HG02798 (cell line): ENCODE data around the gene TCF25.
A peak's percentile ranks its signal among the peaks of the same experiment; 100 is the strongest.
"Not testable (repeated sequence)": the region's sequence is repeated elsewhere in the genome, so short reads cannot be mapped to it uniquely, and the experiment has no call there.

ENCODE experiments used
- ATAC-seq: cut with Tn5 transposase; IDR thresholded peaks from one replicate; pipeline ENCODE4 v1.9.1; 2021; ENCODE audit warnings: mild to moderate bottlenecking; ENCODE audit not compliant: unreplicated experiment, poor library complexity

TCF25 gene, protein sequence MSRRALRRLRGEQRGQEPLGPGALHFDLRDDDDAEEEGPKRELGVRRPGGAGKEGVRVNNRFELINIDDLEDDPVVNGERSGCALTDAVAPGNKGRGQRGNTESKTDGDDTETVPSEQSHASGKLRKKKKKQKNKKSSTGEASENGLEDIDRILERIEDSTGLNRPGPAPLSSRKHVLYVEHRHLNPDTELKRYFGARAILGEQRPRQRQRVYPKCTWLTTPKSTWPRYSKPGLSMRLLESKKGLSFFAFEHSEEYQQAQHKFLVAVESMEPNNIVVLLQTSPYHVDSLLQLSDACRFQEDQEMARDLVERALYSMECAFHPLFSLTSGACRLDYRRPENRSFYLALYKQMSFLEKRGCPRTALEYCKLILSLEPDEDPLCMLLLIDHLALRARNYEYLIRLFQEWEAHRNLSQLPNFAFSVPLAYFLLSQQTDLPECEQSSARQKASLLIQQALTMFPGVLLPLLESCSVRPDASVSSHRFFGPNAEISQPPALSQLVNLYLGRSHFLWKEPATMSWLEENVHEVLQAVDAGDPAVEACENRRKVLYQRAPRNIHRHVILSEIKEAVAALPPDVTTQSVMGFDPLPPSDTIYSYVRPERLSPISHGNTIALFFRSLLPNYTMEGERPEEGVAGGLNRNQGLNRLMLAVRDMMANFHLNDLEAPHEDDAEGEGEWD

DNA sequence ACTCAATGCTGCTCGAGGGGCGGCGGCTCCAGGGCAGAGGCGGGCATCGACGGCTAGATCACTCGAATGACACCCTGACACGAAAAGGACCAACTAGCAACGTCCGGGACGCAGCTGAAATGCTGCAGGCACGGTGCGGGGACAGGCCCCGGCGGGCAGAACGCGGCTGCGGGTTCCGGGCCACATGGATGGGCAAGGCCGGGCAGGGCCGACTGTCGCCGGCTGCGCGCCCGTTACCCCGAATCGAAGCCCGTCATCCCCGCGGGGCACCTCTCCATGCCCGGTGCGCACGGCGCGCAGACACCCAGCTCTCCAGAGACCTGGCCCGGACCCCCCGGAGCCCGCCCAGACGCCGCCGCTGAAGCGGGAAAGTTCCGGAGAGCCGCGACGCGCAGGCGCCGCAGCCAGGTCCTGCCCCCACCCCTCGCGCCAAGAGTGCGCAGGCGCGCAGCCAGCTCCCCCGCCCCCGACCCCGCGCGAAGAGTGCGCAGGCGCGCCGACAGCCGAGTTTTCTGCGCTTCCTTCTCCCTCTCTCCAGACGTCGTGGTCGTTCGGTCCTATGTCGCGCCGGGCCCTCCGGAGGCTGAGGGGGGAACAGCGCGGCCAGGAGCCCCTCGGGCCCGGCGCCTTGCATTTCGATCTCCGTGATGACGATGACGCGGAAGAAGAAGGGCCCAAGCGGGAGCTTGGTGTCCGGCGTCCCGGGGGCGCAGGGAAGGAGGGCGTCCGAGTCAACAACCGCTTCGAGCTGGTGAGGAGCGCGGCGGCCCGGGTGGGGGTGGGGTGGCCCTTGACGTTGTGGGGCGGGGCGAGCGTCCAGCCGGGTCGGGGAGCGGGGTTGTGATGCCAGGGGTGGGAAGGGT, at the start of gene TCF25:
TCF25 (plus strand) TSS at position 484 of the 863 bp plus-strand sequence; CDS start at position 560, 76 bp downstream.
- ATAC-seq: peak; percentile 46

DNA sequence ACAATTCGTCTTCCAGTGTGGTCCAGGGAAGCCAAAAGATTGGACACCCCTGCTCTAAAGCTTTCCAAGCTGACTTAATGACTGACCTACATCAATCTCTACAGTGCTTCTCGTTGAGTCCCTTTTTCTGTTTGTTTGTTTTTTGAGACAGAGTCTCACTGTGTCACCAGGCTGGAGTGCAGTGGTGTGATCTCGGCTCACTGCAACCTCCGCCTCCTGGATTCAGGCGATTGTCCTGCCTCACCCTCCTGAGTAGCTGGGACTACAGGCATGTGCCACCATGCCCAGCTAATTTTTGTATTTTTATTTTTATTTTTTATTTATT, 49.6 kb upstream of the TCF25 start:
- ATAC-seq: not testable (repeated sequence)

DNA sequence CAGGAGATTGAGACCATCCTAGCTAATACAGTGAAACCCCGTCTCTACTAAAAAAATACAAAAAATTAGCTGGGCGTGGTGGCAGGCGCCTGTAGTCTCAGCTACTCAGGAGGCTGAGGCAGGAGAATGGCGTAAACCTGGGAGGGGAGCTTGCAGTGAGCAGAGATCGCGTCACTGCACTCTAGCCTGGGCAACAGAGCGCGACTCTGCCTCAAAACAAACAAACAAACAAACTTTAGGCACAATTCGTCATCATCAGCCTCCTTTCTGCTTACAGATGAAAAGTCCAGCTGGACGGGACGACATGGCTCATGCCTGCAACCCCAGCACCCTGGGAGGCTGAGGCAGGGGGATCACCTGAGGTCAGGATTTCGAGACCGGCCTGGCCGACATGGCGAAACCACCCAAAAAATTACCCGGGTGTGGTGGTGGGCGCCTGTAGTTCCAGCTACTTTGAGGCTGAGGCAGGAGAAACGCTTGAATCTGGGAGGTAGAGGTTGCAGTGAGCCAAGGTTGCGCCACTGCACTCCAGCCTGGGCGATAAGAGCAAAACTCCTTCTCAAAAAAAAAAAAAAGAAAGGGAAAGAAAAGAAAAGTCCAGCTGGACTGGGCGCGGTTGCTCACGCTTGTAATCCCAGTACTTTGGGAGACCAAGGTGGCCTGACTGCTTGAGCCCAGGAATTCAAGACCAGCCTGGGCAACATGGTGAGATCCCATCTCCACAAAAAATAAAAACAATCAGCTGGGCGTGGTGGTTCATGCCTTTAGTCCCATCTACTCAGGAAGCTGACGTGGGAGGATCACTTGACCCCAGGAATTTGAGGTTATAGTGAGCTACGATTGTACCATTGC, 46.6 kb upstream of the TCF25 start:
- no peak for ATAC-seq

DNA sequence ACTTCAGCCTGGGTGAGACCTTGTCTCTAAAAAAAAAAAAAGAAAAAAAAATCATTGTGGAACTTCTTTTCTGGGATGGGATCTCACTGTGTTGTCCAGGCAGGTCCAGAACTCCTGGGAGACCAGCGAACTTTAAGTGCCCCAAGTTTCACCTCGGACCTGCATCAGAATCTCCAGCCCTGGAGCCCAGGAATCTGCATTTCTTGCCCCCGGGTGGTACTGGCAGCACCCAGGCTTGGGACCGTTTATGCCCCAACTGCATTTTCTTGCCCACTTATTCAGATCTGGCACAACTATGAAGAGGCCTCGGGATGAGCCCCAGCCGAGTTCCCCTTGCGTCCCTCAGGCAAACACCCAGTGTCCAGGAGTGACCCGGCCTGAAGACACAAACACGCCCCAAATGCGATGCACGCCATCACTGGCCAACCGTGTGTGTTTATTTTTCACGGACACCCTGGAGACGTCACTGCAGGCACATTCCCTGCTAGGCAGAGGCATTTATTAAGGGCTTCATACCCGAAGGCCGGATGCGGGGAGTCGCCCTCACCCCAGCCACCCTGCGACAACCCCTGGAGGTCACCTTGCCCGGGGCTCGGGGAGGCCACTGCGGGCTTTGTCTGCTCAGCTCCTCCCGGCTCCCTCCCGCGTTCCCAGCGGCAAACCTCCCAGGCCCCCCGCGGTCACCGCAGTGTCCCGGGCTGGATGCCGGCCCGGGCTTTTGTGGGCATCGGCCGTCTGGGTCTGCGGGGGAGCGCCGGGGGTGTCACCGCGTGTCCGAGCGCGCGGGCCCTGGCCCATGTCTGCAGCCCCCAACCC, 45.8 kb upstream of the TCF25 start:
- no peak for ATAC-seq

DNA sequence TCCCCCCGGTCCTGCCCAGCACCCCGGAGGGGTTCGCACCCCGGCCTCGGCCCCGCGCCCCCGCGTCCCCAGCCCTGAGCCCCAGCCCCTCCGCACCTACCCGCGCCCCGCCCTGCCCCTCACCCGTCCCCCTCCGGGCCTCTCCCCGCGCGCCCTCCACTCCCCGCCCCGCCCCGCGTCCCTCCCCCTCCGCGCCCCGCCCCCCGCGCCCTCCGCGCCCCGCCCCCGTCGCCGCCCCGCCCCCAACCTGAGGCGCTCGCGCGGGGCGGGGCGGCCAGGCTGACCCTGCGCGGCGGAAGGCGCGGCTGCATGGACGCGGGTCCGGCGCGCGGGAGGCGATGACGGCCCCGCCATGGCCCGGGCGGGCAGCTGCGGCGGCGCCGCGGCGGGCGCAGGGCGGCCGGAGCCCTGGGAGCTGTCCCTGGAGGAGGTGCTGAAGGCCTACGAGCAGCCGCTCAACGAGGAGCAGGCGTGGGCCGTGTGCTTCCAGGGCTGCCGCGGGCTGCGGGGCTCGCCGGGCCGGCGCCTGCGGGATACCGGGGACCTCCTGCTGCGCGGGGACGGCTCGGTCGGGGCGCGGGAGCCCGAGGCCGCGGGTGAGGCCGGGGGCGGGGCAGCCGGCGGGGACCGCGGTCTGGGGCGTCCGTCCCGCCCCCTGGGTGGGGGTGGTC, 45.1 kb upstream of the TCF25 start, which contains the start of gene SPIRE2:
SPIRE2 (plus strand) TSS at position 277 of the 671 bp plus-strand sequence; CDS start at position 353, 76 bp downstream.
- ATAC-seq: peak; percentile 62

DNA sequence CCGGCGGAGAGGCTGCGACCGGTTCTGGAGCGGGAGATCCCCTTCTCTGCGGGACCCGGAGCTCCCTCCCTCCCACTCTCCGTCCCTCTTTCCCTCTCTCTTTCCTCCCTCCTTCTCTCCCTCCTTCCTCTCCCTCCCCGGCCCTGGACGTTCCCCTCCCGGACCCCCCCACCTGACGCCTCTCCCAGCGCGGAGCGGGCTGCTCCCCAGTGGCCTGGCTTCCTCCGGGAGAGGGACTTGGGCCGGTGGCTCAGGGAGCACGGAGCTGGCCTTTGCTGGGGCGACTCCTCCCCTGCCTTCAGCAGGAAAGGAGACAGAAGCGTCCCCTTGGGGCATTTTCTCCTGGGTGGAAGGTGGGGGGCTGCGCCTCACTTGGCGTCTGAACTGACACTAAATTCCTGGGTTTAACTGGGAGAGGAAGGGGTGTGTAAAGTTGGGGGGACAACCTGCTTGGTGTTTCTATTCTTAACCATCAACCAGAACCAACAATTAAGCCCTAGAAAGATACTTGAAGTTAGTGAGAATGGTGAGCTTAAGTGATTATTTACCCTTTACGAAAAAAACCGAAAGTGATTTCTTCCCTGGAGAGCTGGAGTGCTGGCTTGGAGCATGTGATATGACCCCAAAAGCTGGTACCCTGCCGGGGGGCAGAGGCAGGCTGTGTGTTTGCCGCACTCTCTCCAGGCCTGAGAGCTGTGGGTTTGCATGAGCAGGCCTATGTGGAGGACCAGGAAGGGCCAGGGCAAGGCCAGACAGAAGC, 44.3 kb upstream of the TCF25 start:
- ATAC-seq: no peak

DNA sequence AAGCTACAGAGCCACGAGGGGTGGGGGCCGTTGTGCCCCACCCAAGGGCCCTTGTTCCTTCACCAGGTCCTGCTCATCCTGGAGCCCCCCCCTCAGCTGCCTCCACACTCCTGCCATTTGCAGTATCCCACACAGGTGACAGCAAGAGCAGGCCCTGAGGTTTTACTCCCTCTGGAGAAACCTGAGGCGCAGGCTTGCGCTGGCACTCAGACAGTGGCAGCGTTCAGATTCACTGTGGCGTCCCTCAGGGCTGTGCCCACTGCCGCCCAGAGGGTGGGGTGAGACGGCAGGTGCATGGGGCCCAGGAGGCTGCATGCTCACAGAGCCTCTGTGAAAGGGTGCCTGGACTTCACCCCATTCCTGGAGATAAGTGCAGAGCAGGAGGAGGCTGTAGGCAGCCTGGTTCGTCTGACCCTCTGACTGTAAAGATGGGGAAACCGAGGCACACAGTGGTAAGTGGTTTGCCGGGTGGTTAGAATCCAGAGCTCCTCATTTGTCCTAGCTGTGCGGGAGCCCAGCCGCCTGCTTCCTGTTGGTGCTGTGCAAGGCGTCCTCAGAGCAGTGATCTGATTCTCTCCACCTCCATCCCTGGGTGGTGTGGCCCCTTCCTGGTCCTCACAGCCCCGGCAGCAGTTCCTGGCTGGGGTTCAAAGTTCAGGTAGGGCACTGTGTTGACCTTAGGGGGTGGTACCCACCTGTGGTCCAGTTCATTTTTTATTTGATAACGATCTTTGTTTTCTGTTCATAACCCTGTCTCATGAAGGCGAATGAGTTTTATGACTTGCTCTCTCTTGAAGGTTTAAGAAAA, 43.6 kb upstream of the TCF25 start:
- no peak for ATAC-seq

DNA sequence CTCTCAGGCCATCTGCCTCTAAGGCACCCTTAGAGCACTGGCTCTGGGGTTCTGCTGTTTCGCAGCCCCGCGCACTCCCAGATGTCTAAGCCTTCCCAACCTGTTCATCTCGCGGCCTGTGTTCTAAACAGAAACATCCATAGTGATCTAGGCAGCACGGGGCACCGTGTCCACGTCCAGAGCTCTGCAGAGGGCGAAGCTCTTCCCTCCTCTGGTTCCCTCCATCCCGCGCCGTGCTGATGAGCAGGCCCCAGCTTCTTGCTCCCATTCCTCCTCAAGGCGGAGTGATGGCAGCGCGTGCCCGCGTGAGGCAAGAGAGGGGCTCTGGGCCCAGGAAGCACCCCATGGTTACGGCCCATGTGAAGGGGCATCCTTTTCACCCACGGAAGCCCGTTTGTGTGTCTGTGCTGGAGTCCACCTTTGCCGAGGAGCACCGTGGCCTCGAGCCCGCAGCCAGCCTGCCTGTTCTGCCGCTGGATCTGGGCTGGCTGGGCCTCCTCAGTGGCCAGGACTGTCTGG, 41.5 kb upstream of the TCF25 start:
- ATAC-seq: no peak

DNA sequence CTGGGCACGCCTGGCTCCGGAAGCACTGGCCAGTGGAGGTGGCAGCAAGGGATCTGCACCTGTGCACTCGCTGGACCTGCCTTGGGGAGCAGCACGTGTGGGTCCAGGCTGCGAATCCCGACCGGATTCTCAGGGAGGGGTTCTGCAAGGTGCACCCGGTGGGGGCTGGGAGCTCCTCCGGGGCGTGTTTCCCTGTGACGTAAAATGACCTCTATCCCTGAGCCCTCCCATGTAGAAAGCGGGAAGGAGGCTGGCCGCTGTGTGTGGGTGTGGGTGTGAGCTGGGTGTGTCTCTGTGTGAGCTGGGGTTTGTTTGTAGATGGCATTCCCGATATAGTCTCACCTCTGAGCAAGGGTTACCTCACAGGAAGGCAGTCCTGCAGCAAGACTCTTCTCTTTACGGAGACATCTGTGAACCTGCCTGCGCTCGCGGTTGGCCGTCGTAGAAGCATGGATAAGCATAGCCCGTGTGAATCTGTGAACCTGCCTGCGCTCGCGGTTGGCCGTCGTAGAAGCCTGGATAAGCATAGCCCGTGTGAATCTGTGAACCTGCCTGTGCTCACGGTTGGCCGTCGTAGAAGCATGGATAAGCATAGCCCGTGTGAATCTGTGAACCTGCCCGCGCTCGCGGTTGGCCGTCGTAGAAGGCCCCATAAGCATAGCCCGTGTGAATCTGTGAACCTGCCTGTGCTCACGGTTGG, 39.6 kb upstream of the TCF25 start:
- ATAC-seq: not testable (repeated sequence)

DNA sequence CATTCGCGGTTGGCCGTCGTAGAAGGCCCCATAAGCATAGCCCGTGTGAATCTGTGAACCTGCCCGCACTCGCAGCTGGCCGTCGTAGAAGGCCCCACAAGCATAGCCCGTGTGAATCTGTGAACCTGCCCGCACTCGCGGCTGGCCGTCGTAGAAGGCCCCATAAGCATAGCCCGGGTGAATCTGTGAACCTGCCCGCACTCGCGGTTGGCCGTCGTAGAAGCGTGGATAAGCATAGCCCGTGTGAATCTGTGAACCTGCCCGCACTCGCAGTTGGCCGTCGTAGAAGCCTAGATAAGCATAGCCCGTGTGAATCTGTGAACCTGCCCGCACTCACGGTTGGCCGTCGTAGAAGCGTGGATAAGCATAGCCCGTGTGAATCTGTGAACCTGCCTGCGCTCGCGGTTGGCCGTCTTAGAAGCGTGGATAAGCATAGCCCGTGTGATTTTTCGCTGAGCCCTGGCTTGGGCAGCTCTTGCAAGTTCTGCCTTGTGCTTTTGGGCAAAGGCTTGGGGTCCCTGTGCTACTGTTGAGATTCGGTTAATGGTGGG, 38.5 kb upstream of the TCF25 start:
- ATAC-seq: not testable (repeated sequence)

DNA sequence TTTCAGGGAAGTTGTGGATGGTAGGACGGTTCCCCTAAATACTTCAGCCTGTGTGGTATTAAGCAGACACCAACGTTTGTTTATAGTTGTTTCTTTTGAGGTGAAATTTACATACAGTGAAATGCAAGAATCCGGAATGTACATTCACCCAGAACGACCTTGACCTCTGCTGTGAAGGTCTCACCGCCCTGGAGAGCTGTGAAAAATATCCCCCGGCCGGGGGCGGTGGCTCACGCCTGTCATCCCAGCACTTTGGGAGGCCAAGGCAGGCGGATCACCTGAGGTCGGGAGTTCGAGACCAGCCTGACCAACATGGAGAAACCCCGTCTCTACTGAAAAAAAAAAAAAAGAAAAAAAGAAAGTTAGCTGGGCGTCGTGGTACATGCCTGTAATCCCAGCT, 36.9 kb upstream of the TCF25 start:
- not testable (repeated sequence) for ATAC-seq

DNA sequence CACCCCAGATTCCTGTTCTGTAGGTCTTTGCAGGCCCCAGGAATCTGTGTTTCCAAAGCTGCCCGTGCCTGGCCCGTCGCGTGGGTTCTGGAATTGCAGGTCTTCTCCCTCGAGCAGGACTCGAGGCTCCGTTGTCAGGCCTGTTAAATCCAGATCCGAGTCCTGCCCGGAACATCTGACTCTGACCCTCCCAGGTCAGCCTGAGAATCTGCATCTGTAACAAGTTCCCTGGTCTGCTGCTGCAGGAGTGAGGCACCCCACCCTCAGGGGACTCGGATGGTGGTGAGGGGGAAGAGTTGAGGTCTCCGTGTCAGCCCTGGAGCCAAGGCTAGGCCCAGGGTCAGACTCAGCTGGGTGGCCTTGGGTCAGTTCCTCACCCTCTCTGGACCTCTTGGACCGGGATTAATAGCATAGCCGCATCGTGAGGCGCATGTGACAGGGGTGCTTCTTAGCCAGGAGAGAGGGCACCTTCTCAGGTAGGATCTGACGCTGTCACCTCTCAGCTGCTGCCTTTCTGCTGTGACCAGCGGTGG, 36.3 kb upstream of the TCF25 start:
- ATAC-seq: no peak

DNA sequence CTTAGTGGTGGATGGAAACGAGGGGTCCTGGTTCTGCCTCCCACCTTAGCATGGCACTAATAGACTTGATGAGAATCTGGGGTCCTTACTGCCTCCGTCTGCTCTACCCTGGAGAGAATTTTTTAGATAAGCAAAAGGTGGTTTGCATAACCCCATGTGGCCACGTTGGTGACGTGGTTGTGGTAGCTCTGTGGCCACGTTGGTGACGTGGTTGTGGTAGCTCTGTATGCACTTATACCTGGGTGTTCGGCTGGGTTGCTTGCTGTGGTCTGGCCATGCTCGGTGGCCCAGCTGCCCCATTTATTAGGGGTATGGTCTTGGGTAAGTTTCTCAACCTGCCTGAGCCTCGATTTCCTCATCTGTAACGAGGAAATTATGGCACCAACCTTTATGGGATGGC, 32.1 kb upstream of the TCF25 start:
- ATAC-seq: no peak

DNA sequence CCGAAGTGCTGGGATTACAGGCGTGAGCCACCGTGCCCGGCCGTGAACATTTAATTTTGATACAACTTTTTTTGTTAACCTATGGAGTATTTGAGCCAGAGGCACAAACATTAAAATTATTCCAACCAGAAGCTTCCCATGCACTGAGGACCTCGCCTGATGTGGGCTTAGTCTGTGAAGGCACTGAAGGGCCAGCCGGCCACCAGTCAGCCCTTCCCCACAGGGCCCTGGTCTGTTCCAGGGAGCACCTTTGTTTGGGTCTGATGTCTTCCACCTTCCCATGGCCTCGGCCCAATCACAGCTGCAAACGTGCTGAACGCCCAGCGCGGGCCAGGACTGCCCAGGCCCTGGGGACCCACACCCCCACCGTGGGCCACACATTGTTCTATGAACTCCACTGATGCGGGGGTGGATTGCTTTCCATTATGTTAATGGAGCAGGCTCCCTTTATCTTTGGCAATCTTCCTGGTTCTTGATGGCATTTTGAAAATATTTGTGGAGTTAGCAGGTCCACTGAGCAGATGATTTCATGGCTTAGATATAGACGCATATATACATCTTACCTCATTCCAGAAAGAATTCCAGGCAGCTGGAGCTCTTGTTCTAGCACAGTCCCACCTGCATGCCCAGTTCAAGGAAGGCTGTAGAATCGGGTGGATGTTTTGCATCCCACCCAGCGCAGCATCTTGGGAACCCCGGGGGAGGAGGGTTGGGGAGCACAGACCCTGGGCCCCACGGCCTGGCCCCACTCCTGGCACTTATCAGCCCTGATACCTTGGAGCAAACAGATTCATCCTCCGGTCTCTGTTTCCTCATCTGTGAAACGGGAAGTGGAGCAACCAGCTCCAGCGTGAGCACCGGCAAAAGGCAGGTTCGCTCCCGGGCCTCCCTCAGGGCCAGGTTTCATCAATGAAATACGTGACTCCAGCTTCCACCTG, 30.7 kb upstream of the TCF25 start:
- ATAC-seq: no peak
